ENCODE results near the gene ZNF496. TPM values are rescaled to one million over a fixed set of nuclear protein-coding genes. Genes with fewer than 3 reads are reported as not detected.
"Not testable (repeated sequence)": the region's sequence is repeated elsewhere in the genome, so short reads cannot be mapped to it uniquely, and the experiment has no call there.

The ZNF496 gene
- total RNA-seq, 1 donor from 2014 or later = 17.3 TPM

GRCh38 chr1:247360991-247361731 is 29.5 kb upstream of the ZNF496 start:
- intact Hi-C loops (cut with DNase I) = no loop called here
- no peak for DNase-seq (ENCODE audit: low spot score)

- DNase-seq (ENCODE audit: low spot score) = no peak
- intact Hi-C loops (cut with DNase I) = no loop called here
Observed at GRCh38 chr1:247360116-247360898, 28.6 kb upstream of the ZNF496 start.

DNA sequence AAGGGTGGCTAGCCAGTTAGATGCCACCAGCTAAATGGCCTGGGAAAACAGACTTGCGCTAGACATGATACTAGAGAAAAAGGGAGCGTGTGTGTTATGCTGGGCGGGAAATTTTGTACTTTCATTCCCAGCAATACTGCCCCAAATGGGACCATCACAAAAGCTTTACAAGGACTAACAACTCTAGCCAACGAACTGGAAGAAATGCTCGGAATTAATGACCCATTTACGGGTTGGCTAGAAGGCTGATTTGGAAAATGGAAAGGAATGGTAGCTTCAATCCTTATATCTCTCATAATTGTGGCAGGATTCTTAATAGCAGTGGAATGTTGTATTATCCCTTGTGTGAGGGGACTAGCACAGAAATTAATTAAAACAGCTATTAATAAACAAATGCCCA is 27.9 kb upstream of the ZNF496 start:
- intact Hi-C loops (cut with DNase I) = no loop called here
- no peak for DNase-seq (ENCODE audit: low spot score)

DNA sequence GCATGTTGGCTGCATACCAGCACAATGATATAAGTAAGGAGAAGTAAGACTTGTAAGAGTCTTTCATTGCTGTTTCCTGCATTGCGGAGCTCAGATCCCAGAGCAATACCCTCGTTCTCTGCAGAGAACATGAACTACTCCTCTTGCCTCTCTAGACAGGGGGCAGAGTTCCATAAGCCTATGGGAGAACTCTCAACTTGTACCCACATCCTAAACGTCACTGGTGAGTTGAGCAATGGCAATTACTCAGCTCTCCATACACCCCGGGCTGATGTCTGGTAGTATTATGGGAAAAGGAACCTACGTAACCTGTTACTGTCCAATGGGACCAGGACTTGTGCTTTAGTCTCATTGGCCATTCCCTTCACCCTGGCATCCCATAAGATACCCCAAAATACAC is 27.3 kb upstream of the ZNF496 start:
- no peak for DNase-seq (ENCODE audit: low spot score)
- intact Hi-C loops (cut with DNase I) = no loop called here

DNA sequence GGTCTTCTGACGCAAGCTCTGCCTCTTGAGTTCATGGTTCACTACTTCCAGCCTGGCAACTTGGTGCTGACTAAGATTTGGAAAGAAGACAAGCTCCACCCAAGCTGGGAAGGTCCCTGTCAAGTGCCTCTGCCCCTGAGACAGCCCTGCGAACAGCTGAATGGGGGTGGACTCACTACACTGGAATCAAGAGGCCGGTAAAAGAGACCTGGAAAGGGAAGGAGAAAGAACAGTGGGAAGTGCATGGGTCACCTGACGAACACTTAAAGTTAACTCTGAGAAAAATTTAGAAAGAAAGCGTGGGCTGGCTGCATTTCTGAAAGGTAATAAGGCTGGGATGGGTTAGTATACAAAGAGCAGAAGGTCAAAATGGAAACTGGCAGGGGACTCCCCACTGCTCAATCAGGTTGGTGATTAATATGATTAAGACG is 26.1 kb upstream of the ZNF496 start:
- intact Hi-C loops (cut with DNase I) = no loop called here
- no peak for DNase-seq (ENCODE audit: low spot score)

DNA sequence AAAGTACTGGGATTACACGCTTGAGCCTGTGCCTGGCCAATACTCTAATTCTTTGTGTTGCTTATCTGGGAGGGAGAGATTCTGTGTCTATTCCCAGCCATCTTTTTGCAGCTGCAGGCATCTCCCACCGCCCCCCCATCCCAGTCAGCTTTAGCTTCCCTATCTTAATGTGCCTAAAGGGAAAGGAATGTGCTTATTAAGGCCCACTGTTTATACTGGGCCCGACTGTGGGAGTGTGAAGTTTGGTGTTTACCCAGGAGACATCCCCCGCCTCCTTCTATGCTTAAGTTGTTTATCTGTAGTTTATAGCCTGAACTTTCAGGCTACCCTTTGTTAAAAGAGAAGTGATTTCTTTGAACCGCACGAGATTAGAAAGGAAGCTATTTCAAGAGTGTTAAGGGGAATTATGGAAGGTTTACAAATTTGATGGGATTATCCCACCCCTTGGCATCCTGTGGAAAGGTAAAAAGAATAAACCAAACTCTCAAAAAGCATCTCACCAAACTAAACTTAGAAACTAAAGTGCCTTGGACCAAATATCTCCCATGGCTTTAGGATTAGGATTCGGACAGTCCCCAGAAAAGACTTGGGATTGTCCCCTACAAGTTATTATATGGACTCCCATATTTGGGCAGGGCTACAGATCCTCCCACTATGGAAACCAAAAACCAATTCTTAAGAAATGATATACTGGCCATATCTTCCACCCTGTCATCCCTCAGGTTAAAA is 25.5 kb upstream of the ZNF496 start:
- intact Hi-C loops (cut with DNase I) = no loop called here

GRCh38 chr1:247355160-247355559 is 23.5 kb upstream of the ZNF496 start:
- DNase-seq (ENCODE audit: low spot score); intact Hi-C loops (cut with DNase I): not testable (repeated sequence)

More for the DNA sequence above, 25.5 kb upstream of the ZNF496 start:
- DNase-seq (ENCODE audit: low spot score) = no peak

DNA sequence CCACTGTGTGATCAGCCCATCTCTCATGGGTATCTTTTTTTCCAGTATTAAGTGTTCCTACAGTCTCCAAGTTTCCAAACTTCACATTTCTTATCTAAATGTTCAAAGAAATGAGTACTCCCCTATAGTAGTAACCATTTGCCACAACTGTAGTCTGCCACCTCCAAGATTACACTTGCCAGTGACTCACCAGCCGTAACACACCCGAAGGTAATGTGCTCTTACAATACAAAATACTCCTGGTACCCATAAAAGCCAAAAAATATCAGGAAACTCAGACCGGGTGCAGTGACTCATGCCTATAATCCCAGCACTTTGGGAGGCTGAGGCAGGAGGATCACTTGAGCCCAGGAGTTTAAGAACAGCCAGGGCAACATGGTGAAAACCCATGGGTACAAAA is 20.5 kb upstream of the ZNF496 start:
- DNase-seq (ENCODE audit: low spot score) = no peak
- intact Hi-C loops (cut with DNase I) = no loop called here

- DNase-seq (ENCODE audit: low spot score) = no peak
- intact Hi-C loops (cut with DNase I) = no loop called here
Observed at GRCh38 chr1:247350587-247350986, 18.9 kb upstream of the ZNF496 start.

DNA sequence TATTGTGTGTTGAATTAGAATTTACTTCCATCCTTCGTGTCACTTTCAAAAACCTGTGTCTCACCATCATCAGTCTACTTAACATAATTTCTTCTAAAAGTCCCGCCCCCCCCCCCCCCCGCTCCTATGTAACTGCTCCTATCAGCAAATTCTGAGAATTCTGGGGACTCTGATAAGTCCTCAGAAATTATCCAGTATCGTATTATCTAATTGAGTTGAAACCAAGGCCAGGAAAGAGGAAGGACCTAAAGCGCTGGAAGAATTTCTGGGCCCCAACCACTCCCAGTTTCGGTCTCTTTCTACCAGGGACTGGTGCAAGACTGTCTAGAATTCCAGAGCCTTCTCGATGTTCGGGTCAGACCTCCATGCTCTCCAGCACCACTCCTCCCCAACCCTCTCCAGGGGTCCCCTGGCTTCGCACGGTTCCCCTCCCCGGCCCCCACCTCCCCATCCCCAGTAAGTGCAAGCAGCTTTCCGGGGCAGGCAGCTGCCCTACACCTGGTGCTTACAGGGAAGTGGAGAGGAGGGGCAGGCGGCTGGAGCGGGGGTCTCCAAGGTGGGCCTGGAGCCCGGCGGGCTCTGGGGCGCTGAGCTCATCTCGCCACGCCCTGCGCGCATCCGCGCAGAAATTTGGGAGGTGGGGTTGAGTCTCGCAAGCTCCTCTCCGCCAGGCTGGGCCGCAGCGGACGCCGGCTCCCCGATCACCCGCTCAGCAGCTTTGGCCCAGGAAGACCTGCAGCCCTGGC is 16.0 kb upstream of the ZNF496 start:
- no peak for DNase-seq (ENCODE audit: low spot score)
- intact Hi-C loops (cut with DNase I) = no loop called here

GRCh38 chr1:247345881-247346280 is 14.2 kb upstream of the ZNF496 start:
- intact Hi-C loops (cut with DNase I) = no loop called here
- no peak for DNase-seq (ENCODE audit: low spot score)

GRCh38 chr1:247343801-247344200 is 12.1 kb upstream of the ZNF496 start:
- DNase-seq (ENCODE audit: low spot score) = no peak
- intact Hi-C loops (cut with DNase I) = no loop called here

GRCh38 chr1:247338723-247339275 is 7.1 kb upstream of the ZNF496 start:
- intact Hi-C loops (cut with DNase I) = no loop called here
- no peak for DNase-seq (ENCODE audit: low spot score)

DNA sequence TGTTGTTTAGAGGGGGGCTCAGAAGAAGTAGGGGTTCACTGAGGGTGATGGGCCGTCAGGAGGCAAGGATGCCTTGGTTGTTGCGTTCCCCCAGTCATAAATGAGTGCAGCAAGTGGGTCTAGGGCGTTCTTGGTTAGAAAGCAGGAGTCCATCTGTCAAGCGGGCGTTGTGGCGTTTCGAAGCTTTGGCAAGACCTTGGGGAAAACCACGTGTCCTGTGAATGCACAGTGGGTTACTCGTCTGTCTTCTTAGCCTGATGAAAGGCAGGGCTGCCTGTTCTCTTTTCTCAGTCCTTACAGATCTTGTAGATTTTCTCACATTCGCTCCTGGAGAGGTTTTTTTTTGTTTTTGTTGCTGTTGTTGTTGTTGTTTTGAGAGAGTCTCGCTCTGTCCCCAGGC is 6.3 kb upstream of the ZNF496 start:
- DNase-seq (ENCODE audit: low spot score) = no peak
- intact Hi-C loops (cut with DNase I) = no loop called here

- DNase-seq (ENCODE audit: low spot score) = no peak
Observed at GRCh38 chr1:247337250-247337746, 5.6 kb upstream of the ZNF496 start.

GRCh38 chr1:247336390-247336789 is 4.7 kb upstream of the ZNF496 start:
- no peak for DNase-seq (ENCODE audit: low spot score)
- intact Hi-C loops (cut with DNase I) = no loop called here

More at GRCh38 chr1:247337250-247337746, 5.6 kb upstream of the ZNF496 start:
- intact Hi-C loops (cut with DNase I) = no loop called here

- DNase-seq (ENCODE audit: low spot score) = no peak
- intact Hi-C loops (cut with DNase I) = no loop called here
Observed at GRCh38 chr1:247335882-247336281, 4.2 kb upstream of the ZNF496 start.

DNA sequence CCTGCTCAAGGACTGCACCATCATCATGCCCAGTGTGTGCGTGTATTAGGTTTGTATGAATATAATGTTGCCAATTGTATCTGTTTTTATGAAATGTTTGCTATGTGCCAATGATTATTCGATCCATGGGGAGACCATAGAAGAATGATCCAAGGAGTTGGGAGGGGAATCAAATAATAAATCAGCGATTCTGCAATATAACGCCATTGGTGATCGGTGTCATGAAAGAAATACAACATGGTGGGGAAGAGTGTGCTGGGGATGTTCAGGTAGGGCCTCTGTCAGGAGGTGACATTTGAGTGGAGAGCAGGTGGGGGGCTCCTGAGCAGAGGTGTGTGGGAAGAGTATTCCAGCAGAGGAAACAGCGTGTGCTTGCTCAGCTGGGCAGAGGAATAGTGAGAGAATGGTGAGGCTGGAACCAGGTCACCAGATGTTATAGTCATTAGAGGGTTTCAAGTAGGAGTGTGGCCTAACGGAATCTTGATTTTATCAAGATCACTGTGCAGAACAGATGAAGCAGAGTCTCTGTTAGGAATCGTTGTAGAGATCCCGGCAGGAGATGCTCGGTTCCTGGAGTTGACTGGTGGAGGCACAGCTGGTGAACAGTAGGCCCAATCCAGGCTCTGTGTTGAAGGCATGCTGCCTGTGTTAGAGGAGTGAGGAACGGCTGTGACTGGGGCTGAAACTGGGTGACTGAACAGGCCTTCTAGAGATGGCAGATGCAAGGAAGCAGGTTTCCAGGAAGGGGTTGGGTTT is 2.9 kb upstream of the ZNF496 start:
- DNase-seq (ENCODE audit: low spot score) = no peak
- intact Hi-C loops (cut with DNase I) = loop anchor here (5.0 kb wide), 2 partner anchors 38 to 222 kb away; no protein-coding TSS in a partner anchor

All from cardiac septum (tissue), 1 donor.